Naive thymus-derived CD4-positive, alpha-beta T cell (primary cell): ENCODE measurements around the gene RASA3. TPM values are rescaled to one million over a fixed set of nuclear protein-coding genes. Genes with fewer than 3 reads are reported as not detected.
A peak's percentile ranks its signal among the peaks of the same experiment; 100 is the strongest.

Experiments
- ATAC-seq: fragments of 150-1000 bp; cut with Tn5 transposase; 2 replicates; pipeline ENCODE4 v1.10.0; 2021; ENCODE audit warnings: mild to moderate bottlenecking, moderate library complexity
- CTCF ChIA-PET: fragments of 350-600 bp; sonication (Branson Sonifier 250); formaldehyde crosslinking; loops from one replicate; lab custom pipeline; 2021; ENCODE audit warnings: antibody characterized with exemption; lab: Charles Lee
- POLR2A ChIA-PET: fragments of 350-600 bp; sonication (Branson Sonifier 250); formaldehyde crosslinking; loops from one replicate; lab custom pipeline; 2021; ENCODE audit warnings: antibody characterized with exemption, inconsistent platforms; lab: Charles Lee
- DNase-seq, 9 donors: peaks; one replicate each; pipeline versions ENCODE4 v3.0.0 to v3.0.0-alpha.2; 2020 to 2022; ENCODE audit warnings: mixed read lengths in 1 of 9
- H3K27ac ChIP-seq: one replicate; pipeline ENCODE4 v1.7.0; 2013; ENCODE audit warnings: mild to moderate bottlenecking, low read depth, low read length, moderate library complexity
- H3K27me3 ChIP-seq, 2 donors: one replicate each; pipeline ENCODE4 v1.7.0; 2013; ENCODE audit warnings: low read length in 2 of 2, mild to moderate bottlenecking in 2 of 2, moderate library complexity in 2 of 2; ENCODE audit not compliant: control insufficient read depth in 2 of 2, insufficient read depth in 2 of 2
- H3K36me3 ChIP-seq, 3 experiments: 1 replicate in 2 of 3; 2 replicates in 1 of 3; pipeline ENCODE4 v1.7.0; 2013; ENCODE audit warnings: low read length in 3 of 3, mild to moderate bottlenecking in 3 of 3, moderate library complexity in 1 of 3; ENCODE audit not compliant: insufficient read depth in 3 of 3, control insufficient read depth in 2 of 3
- H3K4me1 ChIP-seq, 2 donors: one replicate each; pipeline ENCODE4 v1.7.0; 2013; ENCODE audit warnings: low read length in 2 of 2, mild to moderate bottlenecking in 2 of 2, moderate library complexity in 1 of 2; ENCODE audit not compliant: control insufficient read depth in 2 of 2, insufficient read depth in 2 of 2
- H3K4me3 ChIP-seq: 2 replicates; pipeline ENCODE4 v1.7.0; 2013; ENCODE audit warnings: mild to moderate bottlenecking, low read length
- H3K9me3 ChIP-seq, 3 experiments: 1 replicate in 2 of 3; 2 replicates in 1 of 3; pipeline ENCODE4 v1.7.0; 2013; ENCODE audit warnings: low read length in 3 of 3; ENCODE audit not compliant: control insufficient read depth in 2 of 3
- H3K27ac Mint-ChIP-seq, 9 donors: one replicate each; pipeline ENCODE4 v1.8.0; 2020 to 2022; ENCODE audit warnings: mixed read lengths in 9 of 9, mild to moderate bottlenecking in 8 of 9, moderate library complexity in 5 of 9, inconsistent platforms in 2 of 9
- H3K27me3 Mint-ChIP-seq, 5 donors: one replicate each; pipeline ENCODE4 v1.8.0; 2021 to 2022; ENCODE audit warnings: mixed read lengths in 5 of 5, mild to moderate bottlenecking in 1 of 5
- H3K36me3 Mint-ChIP-seq, 5 donors: one replicate each; pipeline ENCODE4 v1.8.0; 2020 to 2022; ENCODE audit warnings: mixed read lengths in 5 of 5, mild to moderate bottlenecking in 3 of 5, inconsistent platforms in 1 of 5
- H3K4me1 Mint-ChIP-seq, 7 donors: one replicate each; pipeline ENCODE4 v1.8.0; 2020 to 2022; ENCODE audit warnings: mixed read lengths in 7 of 7, mild to moderate bottlenecking in 3 of 7, inconsistent platforms in 1 of 7
- H3K4me3 Mint-ChIP-seq, 10 donors: one replicate each; pipeline ENCODE4 v1.8.0; 2020 to 2022; ENCODE audit warnings: mild to moderate bottlenecking in 10 of 10, mixed read lengths in 10 of 10, moderate library complexity in 6 of 10, inconsistent platforms in 2 of 10
- H3K9me3 Mint-ChIP-seq, 11 donors: one replicate each; pipeline ENCODE4 v1.8.0; 2020 to 2022; ENCODE audit warnings: mixed read lengths in 11 of 11, mild to moderate bottlenecking in 4 of 11, inconsistent platforms in 1 of 11, moderate library complexity in 1 of 11
- intact Hi-C, 2 donors: fragments of 100-400 bp; cut with micrococcal nuclease; formaldehyde crosslinking; loops; one replicate each; pipeline ENCODE4 v1.15.1; 2023
- polyA plus RNA-seq, 2 donors: library from polyadenylated mRNA; unstranded; fragments of 300-500 nt; fragmentation: Illumina TruSeq; gene quantifications; one replicate each; pipeline ENCODE4 v1.2.3, GENCODE V29; 2021
- total RNA-seq, 6 experiments: library from RNA in 5 of 6; stranded (reverse) in 5 of 6; gene quantifications; 1 replicate in 5 of 6; 2 replicates in 1 of 6; pipeline ENCODE4 v1.2.3 and lab custom pipeline; 2021 to 2026

Gene RASA3
- total and polyA plus RNA-seq, 7 experiments from 2014 or later, result 109 to 227 (median 195) TPM

GRCh38 chr13:113946409-113947181 is 185.8 kb downstream of the RASA3 start:
- Mint-ChIP-seq H3K36me3 (peaks cover 0 to 7% (median 0%) of the 10 kb centered on the region in 5 donors), H3K4me1 (peaks cover 3 to 18% (median 8%) of the 10 kb centered on the region in 7 donors), H3K4me3 (no peak overlapping the region), H3K27ac (peak overlapping the region in 2 of 9 donors; percentile 47 to 53), H3K9me3 (peaks cover 0 to 2% (median 0%) of the 10 kb centered on the region in 11 donors), H3K27me3 (no peaks in the 10 kb centered on the region)
- no peaks in the 10 kb centered on the region for H3K4me1 ChIP-seq
- no peak overlapping the region for H3K27ac ChIP-seq
- CTCF ChIA-PET, result no interaction called here
- H3K4me3 ChIP-seq, result no peak overlapping the region
- intact Hi-C loops, result no loop called here
- H3K36me3 ChIP-seq, result peaks cover 0 to 14% (median 0%) of the 10 kb centered on the region in 3 experiments
- POLR2A ChIA-PET, result no interaction called here
- no peaks in the 10 kb centered on the region for H3K27me3 ChIP-seq
- DNase-seq (no peak), ATAC-seq (no peak)
- no peaks in the 10 kb centered on the region for H3K9me3 ChIP-seq

GRCh38 chr13:113945857-113946408 is 186.5 kb downstream of the RASA3 start:
- ChIA-PET CTCF (no interaction called here), POLR2A (no interaction called here)
- ATAC-seq, result no peak
- H3K27ac ChIP-seq, result no peak overlapping the region
- H3K36me3 ChIP-seq, result peaks cover 0 to 14% (median 0%) of the 10 kb centered on the region in 3 experiments
- no peaks in the 10 kb centered on the region for H3K9me3 ChIP-seq
- H3K4me3 ChIP-seq, result no peak overlapping the region
- H3K4me1 Mint-ChIP-seq, result peaks cover 3 to 15% (median 8%) of the 10 kb centered on the region in 7 donors
- H3K36me3 Mint-ChIP-seq, result peaks cover 0 to 7% (median 0%) of the 10 kb centered on the region in 5 donors
- H3K27ac Mint-ChIP-seq, result peak overlapping the region in 3 of 9 donors; percentile 5 to 53 (median 47)
- H3K4me1 ChIP-seq, result no peaks in the 10 kb centered on the region
- H3K27me3 ChIP-seq, result no peaks in the 10 kb centered on the region
- intact Hi-C loops, result no loop called here
- DNase-seq, result no peak
- H3K27me3 Mint-ChIP-seq, result no peaks in the 10 kb centered on the region
- peaks cover 0 to 2% (median 0%) of the 10 kb centered on the region in 11 donors for H3K9me3 Mint-ChIP-seq
- no peak overlapping the region for H3K4me3 Mint-ChIP-seq

GRCh38 chr13:113943821-113944565 is 188.4 kb downstream of the RASA3 start:
- Histone ChIP-seq H3K9me3 (no peaks in the 10 kb centered on the region), H3K36me3 (peaks cover 0 to 25% (median 0%) of the 10 kb centered on the region in 3 experiments), H3K4me1 (no peaks in the 10 kb centered on the region), H3K4me3 (no peak overlapping the region), H3K27ac (no peak overlapping the region), H3K27me3 (no peaks in the 10 kb centered on the region)
- Mint-ChIP-seq H3K27me3 (no peaks in the 10 kb centered on the region), H3K27ac (peak overlapping the region in 1 of 9 donors; percentile 28), H3K36me3 (peaks cover 0 to 7% (median 0%) of the 10 kb centered on the region in 5 donors), H3K4me3 (peak overlapping the region in 1 of 10 donors; percentile 6), H3K4me1 (peaks cover 3 to 9% (median 5%) of the 10 kb centered on the region in 7 donors), H3K9me3 (peaks cover 0 to 2% (median 0%) of the 10 kb centered on the region in 11 donors)
- intact Hi-C loops, result no loop called here
- CTCF ChIA-PET, result no interaction called here
- no peak for DNase-seq
- POLR2A ChIA-PET, result no interaction called here
- no peak for ATAC-seq

- Histone ChIP-seq H3K4me1 (no peaks in the 10 kb centered on the region), H3K27ac (no peak overlapping the region), H3K9me3 (no peaks in the 10 kb centered on the region), H3K4me3 (no peak overlapping the region), H3K36me3 (peaks cover 0 to 25% (median 0%) of the 10 kb centered on the region in 3 experiments), H3K27me3 (no peaks in the 10 kb centered on the region)
- CTCF ChIA-PET, result no interaction called here
- Mint-ChIP-seq H3K9me3 (peaks cover 0 to 2% (median 0%) of the 10 kb centered on the region in 11 donors), H3K4me3 (no peak overlapping the region), H3K27ac (peak overlapping the region in 4 of 9 donors; percentile 21 to 33 (median 30)), H3K36me3 (peaks cover 0 to 7% (median 0%) of the 10 kb centered on the region in 5 donors), H3K4me1 (peaks cover 0 to 5% (median 0%) of the 10 kb centered on the region in 7 donors), H3K27me3 (no peaks in the 10 kb centered on the region)
- intact Hi-C loops, result no loop called here
- DNase-seq, result no peak
- POLR2A ChIA-PET, result no interaction called here
- no peak for ATAC-seq
Measured at GRCh38 chr13:113942591-113943103, 189.8 kb downstream of the RASA3 start.

GRCh38 chr13:113941571-113942191 is 190.7 kb downstream of the RASA3 start:
- CTCF ChIA-PET, result no interaction called here
- no peak for ATAC-seq
- H3K9me3 Mint-ChIP-seq, result peaks cover 0 to 2% (median 0%) of the 10 kb centered on the region in 11 donors
- POLR2A ChIA-PET, result no interaction called here
- no peak overlapping the region for H3K4me3 Mint-ChIP-seq
- no peaks in the 10 kb centered on the region for H3K4me1 ChIP-seq
- peaks cover 0 to 2% (median 0%) of the 10 kb centered on the region in 5 donors for H3K27me3 Mint-ChIP-seq
- intact Hi-C loops, result no loop called here
- no peaks in the 10 kb centered on the region for H3K9me3 ChIP-seq
- H3K4me1 Mint-ChIP-seq, result peaks cover 0 to 5% (median 0%) of the 10 kb centered on the region in 7 donors
- H3K27me3 ChIP-seq, result no peaks in the 10 kb centered on the region
- H3K27ac Mint-ChIP-seq, result peak overlapping the region in 4 of 9 donors; percentile 12 to 65 (median 30)
- peaks cover 0 to 25% (median 0%) of the 10 kb centered on the region in 3 experiments for H3K36me3 ChIP-seq
- H3K4me3 ChIP-seq, result no peak overlapping the region
- H3K36me3 Mint-ChIP-seq, result peaks cover 0 to 7% (median 0%) of the 10 kb centered on the region in 5 donors
- no peak overlapping the region for H3K27ac ChIP-seq
- DNase-seq, result no peak

- no peak overlapping the region for H3K4me3 Mint-ChIP-seq
- H3K36me3 ChIP-seq, result peaks cover 0 to 25% (median 0%) of the 10 kb centered on the region in 3 experiments
- ATAC-seq (no peak), DNase-seq (no peak)
- no peak overlapping the region for H3K4me3 ChIP-seq
- H3K4me1 ChIP-seq, result no peaks in the 10 kb centered on the region
- peaks cover 0 to 2% (median 0%) of the 10 kb centered on the region in 5 donors for H3K27me3 Mint-ChIP-seq
- no peak overlapping the region for H3K27ac Mint-ChIP-seq
- intact Hi-C loops, result no loop called here
- no peaks in the 10 kb centered on the region for H3K27me3 ChIP-seq
- ChIA-PET POLR2A (no interaction called here), CTCF (no interaction called here)
- H3K9me3 Mint-ChIP-seq, result no peaks in the 10 kb centered on the region
- H3K9me3 ChIP-seq, result no peaks in the 10 kb centered on the region
- H3K4me1 Mint-ChIP-seq, result peaks cover 0 to 5% (median 0%) of the 10 kb centered on the region in 7 donors
- H3K36me3 Mint-ChIP-seq, result peaks cover 0 to 7% (median 0%) of the 10 kb centered on the region in 5 donors
- H3K27ac ChIP-seq, result no peak overlapping the region
Measured at GRCh38 chr13:113939944-113940297, 192.5 kb downstream of the RASA3 start.
